CD4-positive, CD25-positive, alpha-beta regulatory T cell (primary cell): Measurements from ENCODE around the gene BCL10. TPM values are rescaled to one million over a fixed set of nuclear protein-coding genes. Genes with fewer than 3 reads are reported as not detected.

ENCODE experiments used
- ATAC-seq, 2 donors: fragments of 150-1000 bp; cut with Tn5 transposase; one replicate each; pipeline ENCODE4 v1.10.0; 2021; ENCODE audit warnings: low read depth in 2 of 2, moderate number of reproducible peaks in 2 of 2, moderate library complexity in 1 of 2
- DNase-seq, 3 donors: peaks; one replicate each; pipeline versions ENCODE4 v3.0.0 to v3.0.0-alpha.2; 2012 to 2022; ENCODE audit warnings: mixed read lengths in 1 of 3
- H3K27ac ChIP-seq: one replicate; pipeline ENCODE4 v1.7.0; 2013; ENCODE audit warnings: mild to moderate bottlenecking, low read length; ENCODE audit not compliant: insufficient read depth, poor library complexity, severe bottlenecking
- H3K27me3 ChIP-seq: one replicate; pipeline ENCODE4 v1.7.0; 2013; ENCODE audit warnings: low read length; ENCODE audit not compliant: control insufficient read depth, insufficient read depth
- H3K36me3 ChIP-seq: one replicate; pipeline ENCODE4 v1.7.0; 2013; ENCODE audit warnings: mild to moderate bottlenecking, low read length, moderate library complexity; ENCODE audit not compliant: control insufficient read depth, insufficient read depth
- H3K4me1 ChIP-seq: 2 replicates; pipeline ENCODE4 v1.7.0; 2013; ENCODE audit warnings: mild to moderate bottlenecking, low read length; ENCODE audit not compliant: insufficient read depth, control insufficient read depth, poor library complexity, severe bottlenecking
- H3K4me3 ChIP-seq: one replicate; pipeline ENCODE4 v1.7.0; 2013; ENCODE audit warnings: low read depth, mild to moderate bottlenecking, low read length, moderate library complexity
- H3K9me3 ChIP-seq, 2 experiments: 1 replicate in 1 of 2; 2 replicates in 1 of 2; pipeline ENCODE4 v1.7.0; 2013; ENCODE audit warnings: low read length in 2 of 2, mild to moderate bottlenecking in 1 of 2, moderate library complexity in 1 of 2; ENCODE audit not compliant: control insufficient read depth in 2 of 2
- H3K27ac Mint-ChIP-seq, 3 donors: one replicate each; pipeline ENCODE4 v1.8.0; 2020 to 2022; ENCODE audit warnings: mild to moderate bottlenecking in 3 of 3, mixed read lengths in 3 of 3, moderate library complexity in 2 of 3
- H3K27me3 Mint-ChIP-seq: one replicate; pipeline ENCODE4 v1.8.0; 2022; ENCODE audit warnings: mild to moderate bottlenecking, mixed read lengths
- H3K36me3 Mint-ChIP-seq: one replicate; pipeline ENCODE4 v1.8.0; 2020; ENCODE audit warnings: mixed read lengths
- H3K4me1 Mint-ChIP-seq, 4 donors: one replicate each; pipeline ENCODE4 v1.8.0; 2020 to 2022; ENCODE audit warnings: mixed read lengths in 4 of 4, mild to moderate bottlenecking in 1 of 4
- H3K4me3 Mint-ChIP-seq, 4 donors: one replicate each; pipeline ENCODE4 v1.8.0; 2020 to 2022; ENCODE audit warnings: mild to moderate bottlenecking in 4 of 4, mixed read lengths in 4 of 4, moderate library complexity in 3 of 4
- H3K9me3 Mint-ChIP-seq, 7 donors: one replicate each; pipeline ENCODE4 v1.8.0; 2020 to 2022; ENCODE audit warnings: mixed read lengths in 7 of 7, mild to moderate bottlenecking in 3 of 7, moderate library complexity in 2 of 7
- polyA plus RNA-seq, 4 donors: library from polyadenylated mRNA; unstranded; fragments of 300-500 nt; fragmentation: Illumina TruSeq; gene quantifications; one replicate each; pipeline ENCODE4 v1.2.3, GENCODE V29; 2021
- total RNA-seq: library from RNA; stranded (reverse); gene quantifications from one replicate; pipeline ENCODE4 v1.2.3, GENCODE V29; 2022

Gene BCL10
- total RNA-seq (64.4 TPM), polyA plus RNA-seq (10 to 100 TPM; 25.9 to 28.1 (median 27.5) TPM)

GRCh38 chr1:85276215-85276977, at the start of gene BCL10:
Gene BCL10, minus strand, starts transcription at chr1:85276632. Its CDS starts 280 bp downstream, at chr1:85276352.
- peaks cover 34 to 71% (median 53%) of the 10 kb centered on the region in 4 donors for H3K4me1 Mint-ChIP-seq
- H3K4me3 ChIP-seq = peak within 1 kb of the TSS; percentile 98
- DNase-seq (peak; percentile 97 to 99 (median 98)), ATAC-seq (peak; percentile 98)
- no peaks in the 10 kb centered on the region for H3K27me3 ChIP-seq
- H3K27me3 Mint-ChIP-seq = peaks cover 6% of the 10 kb centered on the region
- H3K4me1 ChIP-seq = peaks cover 42% of the 10 kb centered on the region
- H3K9me3 ChIP-seq = no peaks in the 10 kb centered on the region
- peak within 1 kb of the TSS; percentile 97 for H3K27ac ChIP-seq
- H3K36me3 Mint-ChIP-seq = peaks cover 18% of the 10 kb centered on the region
- peak within 1 kb of the TSS; percentile 78 to 97 (median 87) for H3K27ac Mint-ChIP-seq
- H3K9me3 Mint-ChIP-seq = peaks cover 0 to 3% (median 0%) of the 10 kb centered on the region in 7 donors
- H3K4me3 Mint-ChIP-seq = peak within 1 kb of the TSS; percentile 91 to 96 (median 94)
- peaks cover 4% of the 10 kb centered on the region for H3K36me3 ChIP-seq

- H3K27ac ChIP-seq = no peak overlapping the region
- peaks cover 3% of the 10 kb centered on the region for H3K27me3 ChIP-seq
- H3K9me3 ChIP-seq = no peaks in the 10 kb centered on the region
- no peaks in the 10 kb centered on the region for H3K4me1 ChIP-seq
- no peak overlapping the region for H3K4me3 ChIP-seq
- H3K9me3 Mint-ChIP-seq = peaks cover 0 to 2% (median 0%) of the 10 kb centered on the region in 7 donors
- H3K4me3 Mint-ChIP-seq = no peak overlapping the region
- no peaks in the 10 kb centered on the region for H3K36me3 ChIP-seq
- ATAC-seq (no peak), DNase-seq (no peak)
- peaks cover 4% of the 10 kb centered on the region for H3K36me3 Mint-ChIP-seq
- peaks cover 23% of the 10 kb centered on the region for H3K27me3 Mint-ChIP-seq
- H3K27ac Mint-ChIP-seq = no peak overlapping the region
- no peaks in the 10 kb centered on the region for H3K4me1 Mint-ChIP-seq
Observed at GRCh38 chr1:85325920-85326319, 49.5 kb upstream of the BCL10 start.

- Histone ChIP-seq H3K4me1 (no peaks in the 10 kb centered on the region), H3K4me3 (no peak overlapping the region), H3K36me3 (no peaks in the 10 kb centered on the region), H3K27ac (no peak overlapping the region), H3K27me3 (peaks cover under 1% of the 10 kb centered on the region), H3K9me3 (no peaks in the 10 kb centered on the region)
- DNase-seq (no peak), ATAC-seq (no peak)
- H3K4me3 Mint-ChIP-seq = no peak overlapping the region
- H3K36me3 Mint-ChIP-seq = no peaks in the 10 kb centered on the region
- no peaks in the 10 kb centered on the region for H3K4me1 Mint-ChIP-seq
- H3K27ac Mint-ChIP-seq = no peak overlapping the region
- no peaks in the 10 kb centered on the region for H3K9me3 Mint-ChIP-seq
- H3K27me3 Mint-ChIP-seq = peaks cover 34% of the 10 kb centered on the region
Observed at GRCh38 chr1:85323770-85324169, 47.3 kb upstream of the BCL10 start.

DNA sequence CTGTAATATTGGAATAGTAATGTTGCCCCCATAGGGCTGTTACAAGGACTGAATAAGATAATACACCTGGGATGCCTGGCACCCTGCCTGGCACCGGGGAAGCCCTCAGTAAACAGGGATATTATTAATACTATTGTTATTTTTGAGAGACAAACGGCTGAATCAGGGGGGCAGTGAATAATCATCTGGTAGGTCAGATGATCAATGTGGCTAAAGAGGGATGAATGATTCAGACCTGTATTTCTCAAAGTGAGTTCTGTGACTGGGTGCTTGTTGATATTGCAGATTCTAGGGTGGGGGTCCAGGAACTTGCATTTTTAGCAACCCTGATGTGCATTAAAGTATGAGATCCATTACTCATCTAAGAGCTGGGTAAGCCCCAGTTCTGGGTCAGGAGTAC, 46.2 kb upstream of the BCL10 start:
- H3K4me3 Mint-ChIP-seq = no peak overlapping the region
- no peaks in the 10 kb centered on the region for H3K36me3 ChIP-seq
- H3K36me3 Mint-ChIP-seq = no peaks in the 10 kb centered on the region
- DNase-seq (no peak), ATAC-seq (no peak)
- peaks cover 36% of the 10 kb centered on the region for H3K27me3 Mint-ChIP-seq
- H3K27ac Mint-ChIP-seq = no peak overlapping the region
- H3K4me3 ChIP-seq = no peak overlapping the region
- H3K9me3 Mint-ChIP-seq = no peaks in the 10 kb centered on the region
- H3K4me1 ChIP-seq = no peaks in the 10 kb centered on the region
- H3K27ac ChIP-seq = no peak overlapping the region
- no peaks in the 10 kb centered on the region for H3K27me3 ChIP-seq
- no peaks in the 10 kb centered on the region for H3K4me1 Mint-ChIP-seq
- H3K9me3 ChIP-seq = no peaks in the 10 kb centered on the region

GRCh38 chr1:85321237-85321964, 45.0 kb upstream of the BCL10 start:
- Histone ChIP-seq H3K4me1 (no peaks in the 10 kb centered on the region), H3K9me3 (no peaks in the 10 kb centered on the region), H3K27ac (no peak overlapping the region), H3K27me3 (no peaks in the 10 kb centered on the region), H3K36me3 (no peaks in the 10 kb centered on the region), H3K4me3 (no peak overlapping the region)
- DNase-seq = no peak
- Mint-ChIP-seq H3K4me1 (no peaks in the 10 kb centered on the region), H3K36me3 (no peaks in the 10 kb centered on the region), H3K4me3 (no peak overlapping the region), H3K9me3 (peaks cover 0 to 2% (median 0%) of the 10 kb centered on the region in 7 donors), H3K27ac (no peak overlapping the region), H3K27me3 (peaks cover 38% of the 10 kb centered on the region)
- ATAC-seq = no peak

- H3K9me3 ChIP-seq = no peaks in the 10 kb centered on the region
- no peak overlapping the region for H3K27ac ChIP-seq
- no peaks in the 10 kb centered on the region for H3K36me3 ChIP-seq
- ATAC-seq (no peak), DNase-seq (no peak)
- Mint-ChIP-seq H3K27ac (no peak overlapping the region), H3K4me3 (no peak overlapping the region), H3K27me3 (peaks cover 34% of the 10 kb centered on the region), H3K9me3 (peaks cover 0 to 2% (median 0%) of the 10 kb centered on the region in 7 donors), H3K4me1 (no peaks in the 10 kb centered on the region), H3K36me3 (no peaks in the 10 kb centered on the region)
- no peak overlapping the region for H3K4me3 ChIP-seq
- no peaks in the 10 kb centered on the region for H3K4me1 ChIP-seq
- no peaks in the 10 kb centered on the region for H3K27me3 ChIP-seq
Observed at GRCh38 chr1:85320371-85321131, 44.1 kb upstream of the BCL10 start.

GRCh38 chr1:85319931-85320330, 43.5 kb upstream of the BCL10 start:
- H3K27ac Mint-ChIP-seq = no peak overlapping the region
- Histone ChIP-seq H3K4me1 (no peaks in the 10 kb centered on the region), H3K4me3 (no peak overlapping the region), H3K27me3 (no peaks in the 10 kb centered on the region), H3K9me3 (no peaks in the 10 kb centered on the region), H3K27ac (no peak overlapping the region), H3K36me3 (no peaks in the 10 kb centered on the region)
- H3K36me3 Mint-ChIP-seq = no peaks in the 10 kb centered on the region
- no peak for ATAC-seq
- peaks cover 28% of the 10 kb centered on the region for H3K27me3 Mint-ChIP-seq
- no peak for DNase-seq
- H3K9me3 Mint-ChIP-seq = peaks cover 0 to 2% (median 0%) of the 10 kb centered on the region in 7 donors
- H3K4me1 Mint-ChIP-seq = no peaks in the 10 kb centered on the region
- no peak overlapping the region for H3K4me3 Mint-ChIP-seq
